ENCODE measurements around the gene KDM8. TPM values are rescaled to one million over a fixed set of nuclear protein-coding genes. Genes with fewer than 3 reads are reported as not detected.
A peak's percentile ranks its signal among the peaks of the same experiment; 100 is the strongest.

Gene KDM8
- total and polyA plus RNA-seq, 4 donors = 2.6 to 7.0 (median 4.7) TPM

GRCh38 chr16:27220527-27220926, 17.2 kb downstream of the KDM8 start:
- no peak for TF ChIP-seq CTCF (IDR thresholded peaks at IDR 0.05; ENCODE audit: control extremely low read depth, extremely low read depth)
- ATAC-seq (ENCODE audit: insufficient read depth, low FRiP score) = no peak
- WGBS, 2 donors = 95 to 97% methylated on average over 8 of the region's 8 CpGs
- Histone ChIP-seq H3K27ac (ENCODE audit: low read depth in 1 of 2, low read length in 1 of 2) (no peak overlapping the region), H3K4me1 (ENCODE audit: control insufficient read depth in 5 of 5, insufficient read depth in 5 of 5, low read length in 5 of 5) (peaks cover 0 to 26% (median 4%) of the 10 kb centered on the region in 5 donors), H3K27me3 (ENCODE audit: control insufficient read depth in 3 of 3, insufficient read depth in 3 of 3, low read length in 2 of 3) (no peaks in the 10 kb centered on the region), H3K4me3 (no peak overlapping the region), H3K9ac (ENCODE audit: insufficient read depth in 1 of 2, low read length in 2 of 2) (no peak overlapping the region), H3K9me3 (ENCODE audit: control insufficient read depth in 4 of 4, insufficient read depth in 3 of 4, low read length in 3 of 4) (no peaks in the 10 kb centered on the region), H3K36me3 (ENCODE audit: control insufficient read depth in 4 of 4, insufficient read depth in 4 of 4, low read length in 4 of 4) (peaks cover 0 to 38% (median 9%) of the 10 kb centered on the region in 4 donors)
- no peak for DNase-seq

- H3K9me3 ChIP-seq (ENCODE audit: control insufficient read depth in 4 of 4, insufficient read depth in 3 of 4, low read length in 3 of 4) = no peaks in the 10 kb centered on the region
- H3K4me1 ChIP-seq (ENCODE audit: control insufficient read depth in 5 of 5, insufficient read depth in 5 of 5, low read length in 5 of 5) = peaks cover 0 to 26% (median 4%) of the 10 kb centered on the region in 5 donors
- H3K36me3 ChIP-seq (ENCODE audit: control insufficient read depth in 4 of 4, insufficient read depth in 4 of 4, low read length in 4 of 4) = peaks cover 0 to 36% (median 10%) of the 10 kb centered on the region in 4 donors
- ATAC-seq (ENCODE audit: insufficient read depth, low FRiP score) = no peak
- 93 to 97% methylated on average over 16 of the region's 16 CpGs for whole genome bisulfite sequencing, 2 donors
- H3K9ac ChIP-seq (ENCODE audit: insufficient read depth in 1 of 2, low read length in 2 of 2) = no peak overlapping the region
- no peak overlapping the region for H3K27ac ChIP-seq (ENCODE audit: low read depth in 1 of 2, low read length in 1 of 2)
- DNase-seq = no peak
- no peak for TF ChIP-seq CTCF (IDR thresholded peaks at IDR 0.05; ENCODE audit: control extremely low read depth, extremely low read depth)
- no peaks in the 10 kb centered on the region for H3K27me3 ChIP-seq (ENCODE audit: control insufficient read depth in 3 of 3, insufficient read depth in 3 of 3, low read length in 2 of 3)
- no peak overlapping the region for H3K4me3 ChIP-seq
Measured at GRCh38 chr16:27220991-27221390, 17.7 kb downstream of the KDM8 start.

- ATAC-seq (ENCODE audit: insufficient read depth, low FRiP score) (no peak), DNase-seq (no peak)
- Histone ChIP-seq H3K4me3 (no peak overlapping the region), H3K9ac (ENCODE audit: insufficient read depth in 1 of 2, low read length in 2 of 2) (no peak overlapping the region), H3K9me3 (ENCODE audit: control insufficient read depth in 4 of 4, insufficient read depth in 3 of 4, low read length in 3 of 4) (no peaks in the 10 kb centered on the region), H3K27ac (ENCODE audit: low read depth in 1 of 2, low read length in 1 of 2) (peak overlapping the region in 1 of 2 donors; percentile 62), H3K4me1 (ENCODE audit: control insufficient read depth in 5 of 5, insufficient read depth in 5 of 5, low read length in 5 of 5) (peaks cover 0 to 26% (median 4%) of the 10 kb centered on the region in 5 donors), H3K27me3 (ENCODE audit: control insufficient read depth in 3 of 3, insufficient read depth in 3 of 3, low read length in 2 of 3) (no peaks in the 10 kb centered on the region), H3K36me3 (ENCODE audit: control insufficient read depth in 4 of 4, insufficient read depth in 4 of 4, low read length in 4 of 4) (peaks cover 0 to 40% (median 10%) of the 10 kb centered on the region in 4 donors)
- TF ChIP-seq CTCF (IDR thresholded peaks at IDR 0.05; ENCODE audit: control extremely low read depth, extremely low read depth) = no peak
- 80 to 87% methylated on average over 8 of the region's 8 CpGs for WGBS, 2 donors
Measured at GRCh38 chr16:27221576-27222248, 18.4 kb downstream of the KDM8 start.
